IPS-18c (cell line): ENCODE measurements around the gene ZBTB18.

Experiments
- H3K4me3 ChIP-seq: 2 replicates; pipeline ENCODE4 v1.7.0; 2013; ENCODE audit warnings: low read depth, mild to moderate bottlenecking, low read length, moderate library complexity; ENCODE audit not compliant: insufficient read depth
- H3K9me3 ChIP-seq: one replicate; pipeline ENCODE4 v1.6.1; 2013; ENCODE audit warnings: mild to moderate bottlenecking, low read length, moderate library complexity; ENCODE audit not compliant: control insufficient read depth, insufficient read depth

ZBTB18 gene

GRCh38 chr1:244094880-244095528, 43.9 kb downstream of the ZBTB18 start:
- Histone ChIP-seq H3K9me3 (no peaks in the 10 kb centered on the region), H3K4me3 (no peak overlapping the region)

GRCh38 chr1:244095529-244095911, 44.4 kb downstream of the ZBTB18 start:
- H3K4me3 ChIP-seq, result no peak overlapping the region
- no peaks in the 10 kb centered on the region for H3K9me3 ChIP-seq

GRCh38 chr1:244096066-244096610, 45.1 kb downstream of the ZBTB18 start:
- H3K4me3 ChIP-seq, result no peak overlapping the region
- H3K9me3 ChIP-seq, result no peaks in the 10 kb centered on the region

- Histone ChIP-seq H3K9me3 (no peaks in the 10 kb centered on the region), H3K4me3 (no peak overlapping the region)
These were observed 45.6 kb downstream of the ZBTB18 start for GRCh38 chr1:244096691-244097090.

GRCh38 chr1:244097523-244098405, 46.7 kb downstream of the ZBTB18 start:
- no peak overlapping the region for H3K4me3 ChIP-seq
- no peaks in the 10 kb centered on the region for H3K9me3 ChIP-seq

GRCh38 chr1:244099258-244099930, 48.3 kb downstream of the ZBTB18 start:
- H3K4me3 ChIP-seq, result no peak overlapping the region

GRCh38 chr1:244100276-244100675, 49.2 kb downstream of the ZBTB18 start:
- Histone ChIP-seq H3K9me3 (no peaks in the 10 kb centered on the region), H3K4me3 (no peak overlapping the region)

More at GRCh38 chr1:244099258-244099930, 48.3 kb downstream of the ZBTB18 start:
- no peaks in the 10 kb centered on the region for H3K9me3 ChIP-seq

- H3K4me3 ChIP-seq, result no peak overlapping the region
- no peaks in the 10 kb centered on the region for H3K9me3 ChIP-seq
These were observed 49.8 kb downstream of the ZBTB18 start for GRCh38 chr1:244100704-244101453.

GRCh38 chr1:244102046-244102445, 51.0 kb downstream of the ZBTB18 start:
- H3K4me3 ChIP-seq, result no peak overlapping the region

GRCh38 chr1:244102468-244102867, 51.4 kb downstream of the ZBTB18 start:
- H3K4me3 ChIP-seq, result no peak overlapping the region
- no peaks in the 10 kb centered on the region for H3K9me3 ChIP-seq

More at GRCh38 chr1:244102046-244102445, 51.0 kb downstream of the ZBTB18 start:
- no peaks in the 10 kb centered on the region for H3K9me3 ChIP-seq

GRCh38 chr1:244104309-244105060, 53.4 kb downstream of the ZBTB18 start:
- Histone ChIP-seq H3K4me3 (no peak overlapping the region), H3K9me3 (no peaks in the 10 kb centered on the region)

- Histone ChIP-seq H3K9me3 (no peaks in the 10 kb centered on the region), H3K4me3 (no peak overlapping the region)
These were observed 55.1 kb downstream of the ZBTB18 start for GRCh38 chr1:244106176-244106575.
